Measurements from ENCODE around the gene HDAC7.

DNA sequence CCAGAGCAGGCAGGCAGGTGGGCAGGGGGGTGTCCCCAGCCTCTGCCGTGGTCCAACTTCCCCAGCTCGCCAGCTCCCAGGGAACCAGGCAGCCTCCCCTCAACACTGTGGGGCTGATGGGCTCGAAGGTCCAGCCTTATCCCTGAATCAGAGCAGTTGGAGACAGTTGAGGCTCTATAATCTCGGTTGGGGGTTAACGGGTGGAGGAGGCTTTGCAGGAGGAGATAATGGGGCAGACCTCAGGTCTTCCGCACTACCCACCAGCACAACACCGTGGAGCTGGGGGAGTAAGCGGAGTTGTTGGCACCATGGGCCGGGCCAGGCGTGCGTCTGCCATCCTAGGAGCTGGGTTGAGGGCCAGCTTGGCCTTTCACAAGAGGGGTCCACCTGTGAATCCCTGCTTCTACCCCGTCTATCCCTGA lies 13.9 kb upstream of the HDAC7 start:
- TF ChIP-seq BHLHE40 (IDR thresholded peaks at IDR 0.05; ENCODE audit: borderline replicate concordance) (no peak), FOXA1 (IDR thresholded peaks at IDR 0.05) (no peak), SUZ12 (IDR thresholded peaks at IDR 0.05) (no peak), CTBP1 (IDR thresholded peaks at IDR 0.05; ENCODE audit: borderline replicate concordance) (no peak), TARDBP (IDR thresholded peaks at IDR 0.05) (no peak), ARNT (IDR thresholded peaks at IDR 0.05) (no peak), FOXK2 (IDR thresholded peaks at IDR 0.05) (no peak), ELF4 (IDR thresholded peaks at IDR 0.05) (no peak), NFRKB (IDR thresholded peaks at IDR 0.05) (no peak), SP1 (IDR thresholded peaks at IDR 0.05) (no peak), FOXM1 (IDR thresholded peaks at IDR 0.05; ENCODE audit: borderline replicate concordance) (no peak), HDGF (IDR thresholded peaks at IDR 0.05; ENCODE audit: borderline replicate concordance) (no peak), LEF1 (IDR thresholded peaks at IDR 0.05; ENCODE audit: borderline replicate concordance) (no peak)
- TF ChIP-seq, protein P1, sequence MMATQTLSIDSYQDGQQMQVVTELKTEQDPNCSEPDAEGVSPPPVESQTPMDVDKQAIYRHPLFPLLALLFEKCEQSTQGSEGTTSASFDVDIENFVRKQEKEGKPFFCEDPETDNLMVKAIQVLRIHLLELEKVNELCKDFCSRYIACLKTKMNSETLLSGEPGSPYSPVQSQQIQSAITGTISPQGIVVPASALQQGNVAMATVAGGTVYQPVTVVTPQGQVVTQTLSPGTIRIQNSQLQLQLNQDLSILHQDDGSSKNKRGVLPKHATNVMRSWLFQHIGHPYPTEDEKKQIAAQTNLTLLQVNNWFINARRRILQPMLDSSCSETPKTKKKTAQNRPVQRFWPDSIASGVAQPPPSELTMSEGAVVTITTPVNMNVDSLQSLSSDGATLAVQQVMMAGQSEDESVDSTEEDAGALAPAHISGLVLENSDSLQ (IDR thresholded peaks at IDR 0.05): no peak
